Panc1 (cell line): Measurements from ENCODE around the gene RSRC2. TPM values are rescaled to one million over a fixed set of nuclear protein-coding genes. Genes with fewer than 3 reads are reported as not detected.
A peak's percentile ranks its signal among the peaks of the same experiment; 100 is the strongest.

Experiments used
- ATAC-seq: fragments of 200-7000 bp; cut with Tn5 transposase; 2 replicates; pipeline ENCODE4 v1.9.1; 2020; ENCODE audit warnings: mild to moderate bottlenecking, moderate library complexity
- BruUV-seq: library from RNA; stranded (reverse); fragments of 400-500 nt; replicated peaks from 2 replicates; lab custom pipeline; 2021; lab: Mats Ljungman, UMichigan
- CTCF ChIA-PET: fragments of 300-600 bp; sonication (Branson Sonifier 250); formaldehyde crosslinking; loops from one replicate; lab custom pipeline; 2022; ENCODE audit warnings: antibody characterized with exemption; lab: Charles Lee
- POLR2A ChIA-PET: fragments of 300-600 bp; sonication (Branson Sonifier 250); formaldehyde crosslinking; loops from one replicate; lab custom pipeline; 2022; ENCODE audit warnings: antibody characterized with exemption; lab: Charles Lee
- DNase-seq: peaks from one replicate; pipeline ENCODE4 v3.0.0-alpha.2; 2010; ENCODE audit warnings: low read depth, low spot score
- H3K27ac ChIP-seq: 2 replicates; pipeline ENCODE4 v1.5.1; 2011; ENCODE audit warnings: mild to moderate bottlenecking, low read length, inconsistent platforms
- H3K27me3 ChIP-seq: fragments of 200-500 bp; sonication (Bioruptor generic); 2 replicates; pipeline ENCODE4 v1.6.0; 2014; ENCODE audit warnings: low read length, inconsistent platforms; ENCODE audit not compliant: control insufficient read depth, insufficient read depth
- H3K36me3 ChIP-seq: fragments of 200-500 bp; sonication (Bioruptor generic); 2 replicates; pipeline ENCODE4 v1.5.1; 2014; ENCODE audit warnings: inconsistent platforms, mild to moderate bottlenecking, low read length, moderate library complexity; ENCODE audit not compliant: control insufficient read depth, insufficient read depth
- H3K4me1 ChIP-seq: 2 replicates; pipeline ENCODE4 v1.5.1; 2011; ENCODE audit warnings: inconsistent platforms, mild to moderate bottlenecking, low read length, moderate library complexity; ENCODE audit not compliant: control insufficient read depth, insufficient read depth
- H3K4me3 ChIP-seq, 2 experiments: 2 replicates each; pipeline ENCODE4 v1.5.1; 2011 to 2012; ENCODE audit warnings: low read depth in 2 of 2, low read length in 2 of 2, mild to moderate bottlenecking in 2 of 2, inconsistent platforms in 1 of 2, moderate library complexity in 1 of 2
- H3K9me3 ChIP-seq: fragments of 200-500 bp; sonication (Bioruptor generic); 2 replicates; pipeline ENCODE4 v1.5.1; 2014; ENCODE audit warnings: low read depth, mild to moderate bottlenecking, inconsistent platforms, low read length, moderate library complexity; ENCODE audit not compliant: control insufficient read depth, insufficient read depth
- POLR2AphosphoS5 ChIP-seq: IDR thresholded peaks from 2 replicates; pipeline ENCODE4 v1.6.1; 2012; ENCODE audit warnings: mild to moderate bottlenecking, low read depth, low read length, moderate library complexity
- SIN3A ChIP-seq: IDR thresholded peaks from 2 replicates; pipeline ENCODE4 v1.6.1; 2012; ENCODE audit warnings: low read depth, mild to moderate bottlenecking, low read length, moderate library complexity, borderline replicate concordance; ENCODE audit not compliant: insufficient read depth
- TCF7L2 ChIP-seq: IDR thresholded peaks from 2 replicates; pipeline ENCODE4 v1.6.1; 2011; ENCODE audit warnings: mild to moderate bottlenecking, low read depth, low read length, inconsistent platforms
- in situ Hi-C: cut with HindIII; loops from 2 replicates; pipeline ENCODE4 v1.10.0; 2016; ENCODE audit warnings: low sequenced_read_pairs, low pct_unique_long_range_greater_than_20kb
- intact Hi-C: fragments of 100-400 bp; cut with micrococcal nuclease; formaldehyde crosslinking; loops from one replicate; pipeline ENCODE4 v1.10.0; 2022; ENCODE audit not compliant: unreplicated experiment
- total RNA-seq: library from RNA; stranded (reverse); gene quantifications from one replicate; pipeline ENCODE4 v1.2.1, GENCODE V29; 2021; ENCODE audit not compliant: unreplicated experiment
- TF ChIP-seq, protein P1 (sequence below), 2 experiments: IDR thresholded peaks; 2 replicates each; pipeline ENCODE4 v1.6.1; 2011 to 2012; ENCODE audit warnings: low read depth in 2 of 2, control low read depth in 1 of 2, low read length in 1 of 2, mild to moderate bottlenecking in 1 of 2, moderate library complexity in 1 of 2; ENCODE audit not compliant: insufficient read depth in 1 of 2
- TF ChIP-seq, protein P2 (sequence below): fragments of 450-650 bp; IDR thresholded peaks from 2 replicates; pipeline ENCODE4 v1.5.1; 2017; ENCODE audit warnings: mild to moderate bottlenecking

RSRC2 gene
- total RNA-seq, 1 experiment from 2014 or later = 57.8 TPM

DNA sequence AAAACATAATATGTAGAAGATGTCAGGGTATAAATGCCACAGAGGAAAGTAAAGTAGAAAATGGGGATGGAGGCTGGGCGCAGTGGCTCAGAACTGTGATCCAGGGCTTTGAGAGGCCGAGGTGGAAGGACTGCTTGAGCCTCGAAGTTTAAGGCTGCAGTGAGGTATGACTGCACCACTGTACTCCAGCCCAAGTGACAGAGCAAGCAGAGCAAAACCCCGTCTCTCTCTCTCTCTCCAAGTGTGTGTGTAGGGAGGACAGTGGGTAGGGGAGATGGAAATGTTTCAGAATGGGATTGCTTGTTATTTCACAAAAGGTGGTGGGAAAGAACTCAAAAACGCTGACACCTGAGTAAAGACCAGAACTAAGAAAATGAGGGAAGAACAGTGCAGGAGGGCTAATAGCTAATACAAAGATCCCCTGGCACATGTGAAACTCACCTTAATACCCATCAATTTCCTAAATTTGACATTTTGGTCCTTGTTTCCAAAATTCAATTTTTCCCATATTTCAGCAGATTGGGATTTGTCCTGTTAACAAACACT is 20.3 kb downstream of the RSRC2 start:
- DNase-seq = no peak
- intact Hi-C loops (no loop called here), in situ Hi-C loops (no loop called here)
- ChIA-PET POLR2A (no interaction called here), CTCF (no interaction called here)
- TSS peak; percentile 13 for BruUV-seq
- ATAC-seq = no peak
- no peak overlapping the region for H3K4me3 ChIP-seq
- H3K27ac ChIP-seq = no peak overlapping the region
- TF ChIP-seq SIN3A = no peak
- no peak for TF ChIP-seq POLR2AphosphoS5
- TF ChIP-seq, protein P1, sequence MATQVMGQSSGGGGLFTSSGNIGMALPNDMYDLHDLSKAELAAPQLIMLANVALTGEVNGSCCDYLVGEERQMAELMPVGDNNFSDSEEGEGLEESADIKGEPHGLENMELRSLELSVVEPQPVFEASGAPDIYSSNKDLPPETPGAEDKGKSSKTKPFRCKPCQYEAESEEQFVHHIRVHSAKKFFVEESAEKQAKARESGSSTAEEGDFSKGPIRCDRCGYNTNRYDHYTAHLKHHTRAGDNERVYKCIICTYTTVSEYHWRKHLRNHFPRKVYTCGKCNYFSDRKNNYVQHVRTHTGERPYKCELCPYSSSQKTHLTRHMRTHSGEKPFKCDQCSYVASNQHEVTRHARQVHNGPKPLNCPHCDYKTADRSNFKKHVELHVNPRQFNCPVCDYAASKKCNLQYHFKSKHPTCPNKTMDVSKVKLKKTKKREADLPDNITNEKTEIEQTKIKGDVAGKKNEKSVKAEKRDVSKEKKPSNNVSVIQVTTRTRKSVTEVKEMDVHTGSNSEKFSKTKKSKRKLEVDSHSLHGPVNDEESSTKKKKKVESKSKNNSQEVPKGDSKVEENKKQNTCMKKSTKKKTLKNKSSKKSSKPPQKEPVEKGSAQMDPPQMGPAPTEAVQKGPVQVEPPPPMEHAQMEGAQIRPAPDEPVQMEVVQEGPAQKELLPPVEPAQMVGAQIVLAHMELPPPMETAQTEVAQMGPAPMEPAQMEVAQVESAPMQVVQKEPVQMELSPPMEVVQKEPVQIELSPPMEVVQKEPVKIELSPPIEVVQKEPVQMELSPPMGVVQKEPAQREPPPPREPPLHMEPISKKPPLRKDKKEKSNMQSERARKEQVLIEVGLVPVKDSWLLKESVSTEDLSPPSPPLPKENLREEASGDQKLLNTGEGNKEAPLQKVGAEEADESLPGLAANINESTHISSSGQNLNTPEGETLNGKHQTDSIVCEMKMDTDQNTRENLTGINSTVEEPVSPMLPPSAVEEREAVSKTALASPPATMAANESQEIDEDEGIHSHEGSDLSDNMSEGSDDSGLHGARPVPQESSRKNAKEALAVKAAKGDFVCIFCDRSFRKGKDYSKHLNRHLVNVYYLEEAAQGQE (IDR thresholded peaks at IDR 0.05; ENCODE audit: insufficient read depth in 1 of 2, low read depth in 2 of 2, low read length in 1 of 2) = no peak
- TF ChIP-seq, protein P2, sequence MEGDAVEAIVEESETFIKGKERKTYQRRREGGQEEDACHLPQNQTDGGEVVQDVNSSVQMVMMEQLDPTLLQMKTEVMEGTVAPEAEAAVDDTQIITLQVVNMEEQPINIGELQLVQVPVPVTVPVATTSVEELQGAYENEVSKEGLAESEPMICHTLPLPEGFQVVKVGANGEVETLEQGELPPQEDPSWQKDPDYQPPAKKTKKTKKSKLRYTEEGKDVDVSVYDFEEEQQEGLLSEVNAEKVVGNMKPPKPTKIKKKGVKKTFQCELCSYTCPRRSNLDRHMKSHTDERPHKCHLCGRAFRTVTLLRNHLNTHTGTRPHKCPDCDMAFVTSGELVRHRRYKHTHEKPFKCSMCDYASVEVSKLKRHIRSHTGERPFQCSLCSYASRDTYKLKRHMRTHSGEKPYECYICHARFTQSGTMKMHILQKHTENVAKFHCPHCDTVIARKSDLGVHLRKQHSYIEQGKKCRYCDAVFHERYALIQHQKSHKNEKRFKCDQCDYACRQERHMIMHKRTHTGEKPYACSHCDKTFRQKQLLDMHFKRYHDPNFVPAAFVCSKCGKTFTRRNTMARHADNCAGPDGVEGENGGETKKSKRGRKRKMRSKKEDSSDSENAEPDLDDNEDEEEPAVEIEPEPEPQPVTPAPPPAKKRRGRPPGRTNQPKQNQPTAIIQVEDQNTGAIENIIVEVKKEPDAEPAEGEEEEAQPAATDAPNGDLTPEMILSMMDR = no peak
- TF ChIP-seq TCF7L2 = no peak
- H3K27me3 ChIP-seq = no peaks in the 10 kb centered on the region
- H3K9me3 ChIP-seq = no peaks in the 10 kb centered on the region
- peaks cover 59% of the 10 kb centered on the region for H3K36me3 ChIP-seq
- H3K4me1 ChIP-seq = peaks cover 4% of the 10 kb centered on the region

DNA sequence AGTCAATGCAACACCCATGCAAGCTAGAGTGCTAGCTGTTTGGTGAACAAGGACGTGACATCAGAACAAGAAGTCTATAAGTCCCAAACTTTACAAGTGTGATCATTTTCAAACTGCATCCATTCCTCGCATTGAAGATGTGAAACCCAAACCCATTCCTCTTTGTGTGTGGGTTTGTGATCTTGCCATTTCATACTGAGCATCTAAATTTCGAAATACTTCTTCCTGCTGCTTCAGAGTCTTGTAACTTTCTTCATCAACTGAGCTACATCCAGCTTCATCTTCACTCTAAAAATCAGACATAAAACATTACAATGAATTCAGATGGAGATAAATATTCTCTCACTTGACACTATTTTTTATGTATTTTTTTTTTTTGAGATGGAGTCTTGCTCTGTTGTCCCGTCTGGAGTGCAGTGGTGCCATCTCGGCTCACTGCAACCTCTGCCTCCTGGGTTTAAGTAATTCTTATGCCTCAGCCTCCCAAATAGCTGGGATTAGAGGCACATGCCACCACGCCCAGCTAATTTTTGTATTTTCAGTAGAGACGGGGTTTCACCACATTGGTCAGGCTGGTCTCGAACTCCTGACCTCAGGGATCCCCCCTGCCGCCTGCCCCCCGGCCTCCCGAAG is 21.2 kb downstream of the RSRC2 start:
- Histone ChIP-seq H3K4me3 (no peak overlapping the region), H3K36me3 (peaks cover 50% of the 10 kb centered on the region), H3K9me3 (no peaks in the 10 kb centered on the region), H3K27me3 (no peaks in the 10 kb centered on the region), H3K27ac (no peak overlapping the region), H3K4me1 (peaks cover 6% of the 10 kb centered on the region)
- BruUV-seq = no TSS peak
- intact Hi-C loops (no loop called here), in situ Hi-C loops (no loop called here)
- ATAC-seq = no peak
- ChIA-PET CTCF (interaction anchor here (0.6 kb wide), 1 partner anchor 866 kb away, joined by 3 read pairs; no protein-coding TSS in a partner anchor), POLR2A (no interaction called here)
- no peak for DNase-seq
- no peak for TF ChIP-seq SIN3A
- TF ChIP-seq, protein P2 = no peak
- TF ChIP-seq POLR2AphosphoS5 = no peak
- no peak for TF ChIP-seq TCF7L2
- TF ChIP-seq, protein P1 (IDR thresholded peaks at IDR 0.05; ENCODE audit: insufficient read depth in 1 of 2, low read depth in 2 of 2, low read length in 1 of 2) = no peak
